ENCODE measurements around the gene TP53BP2.

The TP53BP2 gene

GRCh38 chr1:223765036-223765718 is 80.6 kb downstream of the TP53BP2 start:
- no peak for DNase-seq (ENCODE audit: low spot score)

GRCh38 chr1:223763881-223764280 is 81.9 kb downstream of the TP53BP2 start:
- no peak for DNase-seq (ENCODE audit: low spot score)

GRCh38 chr1:223763251-223763650 is 82.5 kb downstream of the TP53BP2 start:
- no peak for DNase-seq (ENCODE audit: low spot score)

GRCh38 chr1:223761411-223761810 is 84.3 kb downstream of the TP53BP2 start:
- no peak for DNase-seq (ENCODE audit: low spot score)

- DNase-seq (ENCODE audit: low spot score): no peak
These were observed 84.9 kb downstream of the TP53BP2 start for GRCh38 chr1:223760833-223761232.

- no peak for DNase-seq (ENCODE audit: low spot score)
These were observed 86.5 kb downstream of the TP53BP2 start for GRCh38 chr1:223759273-223759672.

GRCh38 chr1:223758734-223759133 is 87.0 kb downstream of the TP53BP2 start:
- no peak for DNase-seq (ENCODE audit: low spot score)

- DNase-seq (ENCODE audit: low spot score): no peak
These were observed 88.7 kb downstream of the TP53BP2 start for GRCh38 chr1:223756806-223757700.

- DNase-seq (ENCODE audit: low spot score): no peak
These were observed 89.6 kb downstream of the TP53BP2 start for GRCh38 chr1:223755992-223756775.

GRCh38 chr1:223755432-223755792 is 90.3 kb downstream of the TP53BP2 start:
- DNase-seq (ENCODE audit: low spot score): no peak

GRCh38 chr1:223754681-223755431 is 90.9 kb downstream of the TP53BP2 start:
- DNase-seq (ENCODE audit: low spot score): no peak

- no peak for DNase-seq (ENCODE audit: low spot score)
These were observed 92.8 kb downstream of the TP53BP2 start for GRCh38 chr1:223752721-223753515.

GRCh38 chr1:223751696-223752095 is 94.1 kb downstream of the TP53BP2 start:
- no peak for DNase-seq (ENCODE audit: low spot score)

- no peak for DNase-seq (ENCODE audit: low spot score)
These were observed 94.8 kb downstream of the TP53BP2 start for GRCh38 chr1:223750730-223751570.

- no peak for DNase-seq (ENCODE audit: low spot score)
These were observed 96.7 kb downstream of the TP53BP2 start for GRCh38 chr1:223748773-223749733.

GRCh38 chr1:223748405-223748772 is 97.4 kb downstream of the TP53BP2 start:
- DNase-seq (ENCODE audit: low spot score): no peak

- DNase-seq (ENCODE audit: low spot score): no peak
These were observed 97.9 kb downstream of the TP53BP2 start for GRCh38 chr1:223747838-223748335.

GRCh38 chr1:223745731-223746130 is 100.0 kb downstream of the TP53BP2 start:
- no peak for DNase-seq (ENCODE audit: low spot score)

Measured in SW480 (cell line).